ENCODE measurements around the gene SCART1.
"Not testable (repeated sequence)": the region's sequence is repeated elsewhere in the genome, so short reads cannot be mapped to it uniquely, and the experiment has no call there.

SCART1 gene

GRCh38 chr10:133453516-133454203, at the start of gene SCART1:
Gene SCART1 (plus strand): TSS chr10:133453945. CDS start chr10:133453998, 53 bp downstream.
- no peak for DNase-seq

GRCh38 chr10:133405272-133405671, 48.5 kb upstream of the SCART1 start:
- no peak for DNase-seq

GRCh38 chr10:133405844-133406527, 47.8 kb upstream of the SCART1 start:
- DNase-seq = no peak

- no peak for DNase-seq
These were observed 42.0 kb upstream of the SCART1 start for GRCh38 chr10:133411523-133412380.

- DNase-seq = no peak
These were observed 41.4 kb upstream of the SCART1 start for GRCh38 chr10:133412381-133412711.

GRCh38 chr10:133414401-133414800, 39.3 kb upstream of the SCART1 start:
- DNase-seq = not testable (repeated sequence)

- DNase-seq = no peak
These were observed 38.0 kb upstream of the SCART1 start for GRCh38 chr10:133415752-133416151.

- no peak for DNase-seq
These were observed 35.3 kb upstream of the SCART1 start for GRCh38 chr10:133418289-133418993.

- no peak for DNase-seq
These were observed 34.4 kb upstream of the SCART1 start for GRCh38 chr10:133419211-133419950.

- DNase-seq = no peak
These were observed 33.7 kb upstream of the SCART1 start for GRCh38 chr10:133420028-133420427.

GRCh38 chr10:133420579-133420978, 33.2 kb upstream of the SCART1 start:
- DNase-seq = no peak

- DNase-seq = no peak
These were observed 32.2 kb upstream of the SCART1 start for GRCh38 chr10:133421336-133422222.

GRCh38 chr10:133422223-133422806, 31.4 kb upstream of the SCART1 start:
- no peak for DNase-seq

GRCh38 chr10:133422807-133423771, 30.7 kb upstream of the SCART1 start:
- DNase-seq = no peak

- not testable (repeated sequence) for DNase-seq
These were observed 29.6 kb upstream of the SCART1 start for GRCh38 chr10:133424102-133424501.

GRCh38 chr10:133424601-133425000, 29.1 kb upstream of the SCART1 start, which contains the start of gene SPRN:
Gene SPRN (minus strand): TSS chr10:133424625. CDS start chr10:133423681, 944 bp downstream.
- DNase-seq = not testable (repeated sequence)

- DNase-seq = not testable (repeated sequence)
These were observed 24.2 kb upstream of the SCART1 start for GRCh38 chr10:133429571-133429970.

- not testable (repeated sequence) for DNase-seq
These were observed 21.7 kb upstream of the SCART1 start for GRCh38 chr10:133431888-133432613.

GRCh38 chr10:133432789-133433188, 21.0 kb upstream of the SCART1 start:
- not testable (repeated sequence) for DNase-seq

Data from DMS53 (cell line).